K562 (cell line): Measurements from ENCODE around the gene FGF2. TPM values are rescaled to one million over a fixed set of nuclear protein-coding genes. Genes with fewer than 3 reads are reported as not detected.

Experiments used
- ATAC-seq: fragments of 200-7000 bp; cut with Tn5 transposase; 3 replicates; pipeline ENCODE4 v1.9.1; 2020; ENCODE audit warnings: moderate library complexity
- BruUV-seq: library from RNA; stranded (reverse); fragments of 400-500 nt; replicated peaks from 2 replicates; lab custom pipeline; 2021; lab: Mats Ljungman, UMichigan
- CTCF ChIA-PET: fragments of 300-600 bp; formaldehyde crosslinking; extraction: SDS; loops from one replicate; lab custom pipeline; 2021; ENCODE audit warnings: low intra/inter-chr PET ratio; lab: Yijun Ruan, JAX
- POLR2A ChIA-PET: fragments of 300-600, 350-650 bp; sonication (Branson Sonifier 250); formaldehyde crosslinking; extraction: SDS; loops from one replicate; lab custom pipeline; 2021; ENCODE audit warnings: antibody characterized with exemption, inconsistent platforms; lab: Yijun Ruan, JAX
- DNase-seq, 4 experiments: peaks; one replicate each; pipeline versions ENCODE4 v3.0.0 to v3.0.0-alpha.2; 2011 to 2018; ENCODE audit warnings: low spot score in 3 of 4, mixed read lengths in 3 of 4; ENCODE audit errors: extremely low read depth in 1 of 4
- FAIRE-seq: peaks from 2 replicates; lab custom pipeline; 2011; peaks lifted over from hg19 to GRCh38; lab: Jason Lieb, UNC
- H2AFZ ChIP-seq: 2 replicates; pipeline ENCODE4 v1.6.0; 2011; ENCODE audit warnings: low read depth, low read length, control low read depth, inconsistent platforms
- H3K27ac ChIP-seq: fragments of 200-600 bp; 3 replicates; pipeline ENCODE4 v1.8.0; 2011; ENCODE audit warnings: low read depth, mild to moderate bottlenecking, control low read depth, inconsistent platforms, low read length, moderate library complexity, mixed read lengths; ENCODE audit errors: extremely low read depth
- H3K27me3 ChIP-seq, 2 experiments: fragments of 300-600 bp in 1 of 2; 2 replicates in 1 of 2; 3 replicates in 1 of 2; pipeline versions ENCODE4 v1.6.0 to v1.8.0; 2011; ENCODE audit warnings: inconsistent platforms in 2 of 2, low read length in 2 of 2, mild to moderate bottlenecking in 1 of 2, mixed read lengths in 1 of 2, moderate library complexity in 1 of 2; ENCODE audit not compliant: control insufficient read depth in 2 of 2, insufficient read depth in 2 of 2
- H3K36me3 ChIP-seq: fragments of 300-600 bp; 3 replicates; pipeline ENCODE4 v1.8.0; 2011; ENCODE audit warnings: mild to moderate bottlenecking, low read length, inconsistent platforms; ENCODE audit not compliant: control insufficient read depth, insufficient read depth
- H3K4me1 ChIP-seq, 2 experiments: fragments of 200-600 bp in 1 of 2; replicated peaks in 1 of 2; 2 replicates in 1 of 2; 3 replicates in 1 of 2; pipeline versions ENCODE4 v1.5.1 to v1.8.0; 2011; ENCODE audit warnings: inconsistent platforms in 2 of 2, low read length in 2 of 2, mild to moderate bottlenecking in 1 of 2, mixed read lengths in 1 of 2, moderate library complexity in 1 of 2; ENCODE audit not compliant: control insufficient read depth in 2 of 2, insufficient read depth in 2 of 2
- H3K4me2 ChIP-seq: 2 replicates; pipeline ENCODE4 v1.6.1; 2011; ENCODE audit warnings: low read length, control low read depth, inconsistent platforms, mixed read lengths; ENCODE audit not compliant: insufficient read depth
- H3K4me3 ChIP-seq: fragments of 200-600 bp; sonication (generic), shearing (Covaris generic); 2 replicates; pipeline ENCODE4 v1.5.1; 2016; ENCODE audit warnings: control low read depth, inconsistent platforms
- H3K79me2 ChIP-seq: fragments of 200-600 bp; 3 replicates; pipeline ENCODE4 v1.8.0; 2011; ENCODE audit warnings: low read length, inconsistent platforms; ENCODE audit not compliant: control insufficient read depth, insufficient read depth
- H3K9ac ChIP-seq, 2 experiments: 2 replicates each; pipeline versions ENCODE4 v1.6.0 to v1.6.1; 2011; ENCODE audit warnings: low read depth in 2 of 2, low read length in 2 of 2, control low read depth in 1 of 2, inconsistent platforms in 1 of 2, mild to moderate bottlenecking in 1 of 2, mixed read lengths in 1 of 2; ENCODE audit not compliant: insufficient read depth in 1 of 2
- H3K9me1 ChIP-seq: one replicate; pipeline ENCODE4 v1.6.0; 2011; ENCODE audit warnings: inconsistent platforms, mild to moderate bottlenecking, low read length, moderate library complexity; ENCODE audit not compliant: control insufficient read depth, insufficient read depth
- H3K9me3 ChIP-seq: replicated peaks from 2 replicates; pipeline ENCODE4 v1.5.1; 2011; ENCODE audit warnings: low read depth, low read length, inconsistent platforms; ENCODE audit not compliant: control insufficient read depth, insufficient read depth
- H4K20me1 ChIP-seq: replicated peaks from 2 replicates; pipeline ENCODE4 v1.6.1; 2011; ENCODE audit warnings: low read length, inconsistent platforms, mixed read lengths; ENCODE audit not compliant: control insufficient read depth, insufficient read depth
- ARID3B ChIP-seq: fragments of 250-450 bp; sonication (Bioruptor Pico); IDR thresholded peaks from 2 replicates; pipeline ENCODE4 v1.4.0; 2020; ENCODE audit warnings: borderline replicate concordance
- ID3 ChIP-seq, 2 experiments: fragments of 250-450 bp in 1 of 2; fragments of 450-650 bp in 1 of 2; sonication (Bioruptor Pico) in 1 of 2; IDR thresholded peaks; 2 replicates each; pipeline versions ENCODE4 v1.6.1 to v1.8.0; 2016 to 2021; ENCODE audit warnings: mild to moderate bottlenecking in 2 of 2, moderate library complexity in 2 of 2, missing compliant biosample characterization in 1 of 2, missing genetic modification characterization in 1 of 2
- MIER1 ChIP-seq: fragments of 450-650 bp; IDR thresholded peaks from 2 replicates; pipeline ENCODE4 v1.6.1; 2016; ENCODE audit warnings: antibody characterized with exemption, mild to moderate bottlenecking, low read depth
- NCOA2 ChIP-seq, 2 experiments: fragments of 450-650 bp; IDR thresholded peaks; 2 replicates each; pipeline ENCODE4 v1.6.1; 2018; ENCODE audit warnings: mild to moderate bottlenecking in 2 of 2, moderate library complexity in 1 of 2; ENCODE audit not compliant: partially characterized antibody in 2 of 2
- NKRF ChIP-seq: fragments of 450-650 bp; IDR thresholded peaks from 2 replicates; pipeline ENCODE4 v1.6.1; 2016; ENCODE audit warnings: borderline replicate concordance
- THAP7 ChIP-seq: fragments of 250-450 bp; sonication (Bioruptor Pico); IDR thresholded peaks from 2 replicates; pipeline ENCODE4 v1.5.0; 2021
- ZMIZ1 ChIP-seq, 2 experiments: fragments of 150-350 bp in 1 of 2; IDR thresholded peaks; 2 replicates each; pipeline ENCODE4 v1.6.1; 2012 to 2016; ENCODE audit warnings: low read depth in 2 of 2, low read length in 2 of 2, mild to moderate bottlenecking in 1 of 2, moderate library complexity in 1 of 2
- WGBS: fragments of 100-300 bp; shearing (Covaris generic); methylation state at CpG from one replicate; pipeline ENCODE4 v1.1.6; 2016; ENCODE audit warnings: low coverage, mixed read lengths; ENCODE audit not compliant: insufficient coverage; ENCODE audit errors: missing lambda C conversion rate; 5-methylcytosine and 5-hydroxymethylcytosine counted together
- in situ Hi-C: fragments of 300-500 bp; cut with MboI; formaldehyde crosslinking; loops from 4 replicates; pipeline ENCODE4 v1.15.0; 2018; ENCODE audit warnings: inconsistent platforms, mixed read lengths
- intact Hi-C: fragments of 100-400 bp; cut with micrococcal nuclease; formaldehyde crosslinking; loops from 2 replicates; pipeline ENCODE4 v1.14.2; 2022
- polyA plus RNA-seq, 8 experiments: library from polyadenylated mRNA; depleted of rRNA in 4 of 8; stranded (reverse) in 5 of 8; unstranded in 3 of 8; fragments of >200 nt; fragmentation: Nextera tagmentation in 2 of 8; fragmentation: Illumina TruSeq in 1 of 8; extraction: Ambion mirVana in 2 of 8; extraction: Trizol in 1 of 8; gene quantifications; 2 replicates each; pipeline versions ENCODE4 v1.2.1 to v1.2.3, GENCODE V29; 2011 to 2014; ENCODE audit warnings: inconsistent platforms in 1 of 8, missing spikeins in 1 of 8
- total RNA-seq, 7 experiments: library from RNA; depleted of rRNA in 6 of 7; stranded (reverse); fragments of >200 nt in 6 of 7; fragmentation: Illumina TruSeq in 2 of 7; extraction: Trizol in 2 of 7; gene quantifications; 2 replicates each; pipeline versions ENCODE4 v1.2.1 to v1.2.3, GENCODE V29; 2011 to 2021; ENCODE audit warnings: low replicate concordance in 1 of 7

The FGF2 gene
- total and polyA plus RNA-seq, 9 of the 15 experiments (the other 6 are each of a cell fraction or from before 2014, with no cell fraction given): 2.5 to 19.4 (median 9.2) TPM

GRCh38 chr4:122842392-122842791 is 15.8 kb downstream of the FGF2 start (continued):
- TF ChIP-seq NKRF: no peak
- TF ChIP-seq THAP7 (CRISPR knock-in tag): no peak
- no peak for TF ChIP-seq NCOA2 (IDR thresholded peaks at IDR 0.05; ENCODE audit: partially characterized antibody in 2 of 2)
- TF ChIP-seq MIER1: no peak
- no peak for TF ChIP-seq ID3 (CRISPR knock-in tag; IDR thresholded peaks at IDR 0.05)
- no peak for TF ChIP-seq ID3 (tag; IDR thresholded peaks at IDR 0.05)

GRCh38 chr4:122842984-122843531 is 16.4 kb downstream of the FGF2 start:
- Histone ChIP-seq H3K4me3 (no peak overlapping the region), H3K79me2 (peaks cover 10% of the 10 kb centered on the region; the same call in 1 of the 3 replicates), H4K20me1 (no peaks in the 10 kb centered on the region), H3K9me3 (no peaks in the 10 kb centered on the region), H3K4me2 (no peak overlapping the region), H3K36me3 (peaks cover 33% of the 10 kb centered on the region), H2AFZ (no peak overlapping the region), H3K27ac (no peak overlapping the region), H3K9ac (no peak overlapping the region), H3K4me1 (peaks cover 0 to 2% of the 10 kb centered on the region in 2 experiments; a peak in 2 of 5 replicates), H3K9me1 (no peaks in the 10 kb centered on the region), H3K27me3 (no peaks in the 10 kb centered on the region)
- BruUV-seq: no TSS peak
- no peak for ATAC-seq
- intact Hi-C loops (no loop called here), in situ Hi-C loops (no loop called here)
- ChIA-PET CTCF (no interaction called here), POLR2A (interaction anchor here (0.9 kb wide), 1 partner anchor 9 kb away, joined by 3 read pairs; no protein-coding TSS in a partner anchor)
- FAIRE-seq: no peak
- WGBS: 63% methylated on average over 4 of the region's 4 CpGs
- no peak for DNase-seq
- no peak for TF ChIP-seq ARID3B
- TF ChIP-seq ZMIZ1 (IDR thresholded peaks at IDR 0.05; ENCODE audit: low read depth in 2 of 2, low read length in 2 of 2): no peak
